HG02642 (cell line): ENCODE data around the gene HIBADH.
"Not testable (repeated sequence)": the region's sequence is repeated elsewhere in the genome, so short reads cannot be mapped to it uniquely, and the experiment has no call there.

Experiments
- ATAC-seq: cut with Tn5 transposase; IDR thresholded peaks from one replicate; pipeline ENCODE4 v1.9.1; 2021; ENCODE audit warnings: mild to moderate bottlenecking; ENCODE audit not compliant: unreplicated experiment, poor library complexity

HIBADH gene

DNA sequence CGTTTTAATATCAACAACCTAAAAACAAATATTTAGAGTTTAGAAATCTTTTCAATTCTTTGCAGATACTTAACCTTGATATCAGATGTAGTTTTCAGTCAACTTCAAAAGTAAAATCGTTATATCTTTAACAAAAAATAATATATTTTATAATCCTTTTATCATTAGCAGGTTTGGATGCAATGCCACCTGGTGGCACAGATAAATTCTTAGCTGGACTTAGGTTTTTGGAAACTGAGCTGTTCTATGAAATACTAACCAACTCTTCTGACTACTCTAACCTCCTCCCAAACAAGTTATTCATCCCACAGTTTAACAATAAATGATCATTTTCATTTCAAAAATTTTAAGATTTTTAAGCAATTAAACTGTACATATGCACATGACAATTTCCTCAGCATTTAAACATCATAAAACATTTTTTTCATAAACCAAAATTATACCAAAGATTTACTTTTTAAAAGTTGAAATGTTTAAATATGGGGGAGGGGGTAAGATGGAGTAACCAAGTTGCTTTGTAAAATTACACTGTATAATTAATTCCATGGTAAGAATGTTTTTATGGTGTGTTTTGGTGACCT, 56.9 kb downstream of the HIBADH start:
- no peak for ATAC-seq

DNA sequence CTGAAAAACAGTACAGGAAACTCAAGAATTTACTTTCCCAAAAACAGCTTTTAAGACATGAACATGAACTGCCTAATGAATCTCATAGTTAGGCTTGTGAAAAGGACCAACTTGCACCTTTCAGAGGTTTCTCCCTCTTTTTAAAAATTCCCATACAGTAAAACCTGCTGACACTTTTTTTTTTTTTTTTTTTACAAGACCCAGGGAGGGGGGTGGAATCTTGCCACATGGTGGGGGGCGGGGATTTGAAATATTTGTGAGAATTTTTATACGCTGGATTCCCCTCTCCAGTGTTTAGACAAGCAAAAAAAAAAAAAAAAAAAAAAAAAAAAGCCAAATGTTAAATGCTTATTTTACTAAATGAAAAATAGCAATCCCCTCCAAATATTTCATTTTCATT, 57.4 kb downstream of the HIBADH start:
- no peak for ATAC-seq

DNA sequence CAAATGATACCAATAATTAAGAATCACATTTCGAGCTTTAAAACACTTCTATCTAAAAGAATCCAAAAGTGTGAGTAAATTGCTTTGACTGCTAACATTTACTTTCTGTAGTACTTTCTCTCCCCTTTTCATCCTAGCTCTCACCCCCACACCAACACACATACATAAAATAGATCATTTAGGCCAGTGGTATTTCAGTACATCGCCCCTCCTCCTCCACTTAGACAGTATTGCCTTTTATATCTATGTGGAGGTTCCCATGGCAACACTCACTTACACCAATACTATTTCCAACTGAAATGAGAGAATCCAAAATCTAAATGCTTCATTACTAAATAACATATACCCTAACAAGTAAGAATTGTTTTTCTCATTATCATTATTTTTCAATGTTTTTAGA, 58.9 kb downstream of the HIBADH start:
- no peak for ATAC-seq

DNA sequence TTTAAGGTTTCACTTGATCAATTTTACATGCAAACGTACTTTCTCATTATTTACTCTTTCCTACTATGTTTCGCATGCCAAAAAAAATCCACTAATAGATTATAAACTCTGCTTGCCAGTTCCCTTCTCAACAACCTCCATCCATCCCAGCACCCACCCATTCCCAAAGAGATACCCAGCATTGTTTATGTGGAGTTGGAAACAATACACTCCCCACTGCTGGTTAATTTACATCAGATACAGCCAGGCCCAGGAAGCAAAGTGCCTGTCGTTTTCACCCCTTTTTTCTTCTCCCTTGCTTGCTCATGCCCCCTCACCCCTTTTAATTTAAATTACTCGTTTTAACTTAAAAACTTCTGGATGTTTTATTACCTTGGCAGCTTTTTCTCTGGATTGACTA, 59.9 kb downstream of the HIBADH start:
- no peak for ATAC-seq

DNA sequence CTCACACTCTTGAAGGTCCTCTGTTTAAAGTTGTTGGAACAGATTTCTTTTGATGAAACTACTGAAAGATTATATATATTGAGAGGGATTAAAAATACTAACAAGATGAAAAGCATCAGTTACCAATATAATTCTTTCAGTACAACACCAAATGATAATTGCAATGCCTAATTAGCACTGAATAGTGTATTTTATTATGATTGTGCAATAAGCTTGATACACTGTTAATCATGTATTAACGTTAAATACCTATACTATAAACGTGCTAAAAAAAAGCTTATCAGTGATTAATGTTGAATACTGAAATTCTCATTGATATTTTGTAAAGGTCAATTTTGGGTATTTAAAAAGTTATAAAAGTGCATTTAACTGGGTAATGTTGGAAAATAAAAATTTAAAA, 61.5 kb downstream of the HIBADH start:
- ATAC-seq, result no peak

DNA sequence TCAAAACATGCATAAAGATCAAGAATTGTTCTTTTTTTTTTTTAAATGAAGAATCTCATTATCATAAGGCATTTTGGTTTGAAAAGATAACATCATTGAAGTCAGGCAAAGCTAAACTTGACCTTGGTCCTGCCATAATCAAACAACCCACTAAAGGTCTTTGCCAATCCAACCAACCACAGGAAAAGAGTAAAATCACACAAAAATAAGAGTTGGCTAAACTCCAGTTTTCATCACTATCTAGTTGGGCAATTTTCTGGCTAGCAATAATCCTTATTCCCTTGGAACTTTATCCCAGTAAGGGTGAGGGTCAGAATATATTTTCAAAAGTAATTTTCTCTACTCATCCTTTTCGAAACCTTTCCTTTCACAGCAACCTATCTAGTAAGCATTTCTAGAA, 62.4 kb downstream of the HIBADH start:
- no peak for ATAC-seq

DNA sequence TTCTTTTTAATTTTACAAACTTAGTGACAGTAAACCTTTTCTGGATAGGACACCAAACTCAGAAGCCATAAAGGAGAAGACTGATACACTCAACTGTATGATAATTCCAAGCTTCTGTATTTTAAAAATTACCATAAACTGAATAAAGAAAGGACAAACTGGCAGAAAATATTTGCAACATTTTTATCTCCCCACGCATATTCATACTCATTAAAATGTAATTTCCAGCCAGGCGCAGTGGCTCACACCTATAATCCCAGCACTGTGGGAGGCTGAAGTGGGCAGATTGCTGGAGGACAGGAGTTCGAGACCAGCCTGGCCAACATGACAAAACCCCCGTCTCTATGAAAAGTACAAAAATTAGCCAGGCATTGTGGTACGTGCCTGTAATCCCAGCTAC, 67.7 kb downstream of the HIBADH start:
- ATAC-seq, result no peak

DNA sequence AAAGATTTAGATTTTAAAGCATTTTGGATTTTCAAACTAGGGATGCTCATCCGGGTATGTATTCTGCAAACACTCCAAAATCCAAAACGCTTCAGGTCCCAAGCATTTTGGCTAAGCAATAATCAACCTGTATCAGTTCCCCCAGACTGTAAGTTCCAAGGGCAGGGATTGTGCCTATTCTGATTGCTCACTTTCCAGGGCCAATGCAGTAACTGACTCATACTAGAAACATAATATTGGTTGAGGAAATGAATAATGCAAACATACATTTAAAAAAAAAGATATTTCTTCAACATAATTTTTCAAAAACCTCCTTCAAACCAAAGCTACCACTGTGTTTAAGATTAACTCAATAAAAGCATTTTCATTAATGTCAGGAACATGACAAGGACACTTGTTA, 69.5 kb downstream of the HIBADH start:
- ATAC-seq, result no peak

DNA sequence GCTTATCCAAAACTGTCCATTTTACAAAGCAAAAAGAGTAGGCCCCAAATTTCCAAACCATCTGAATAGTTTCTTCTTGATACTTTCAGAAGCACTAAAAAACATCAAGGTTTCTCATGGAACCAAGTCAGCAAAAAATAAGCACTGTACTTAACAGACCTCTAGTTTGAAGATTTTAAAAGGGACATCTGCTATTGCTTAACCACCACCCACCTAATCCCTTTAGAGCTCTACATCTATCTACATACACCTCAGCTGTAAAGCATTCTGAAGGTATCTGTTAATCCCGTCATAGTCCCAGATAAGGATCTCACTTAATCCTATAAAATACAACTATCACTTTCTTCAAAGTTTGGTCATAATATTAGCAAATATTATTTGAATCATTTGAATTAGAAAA, 72.3 kb downstream of the HIBADH start:
- ATAC-seq, result no peak

DNA sequence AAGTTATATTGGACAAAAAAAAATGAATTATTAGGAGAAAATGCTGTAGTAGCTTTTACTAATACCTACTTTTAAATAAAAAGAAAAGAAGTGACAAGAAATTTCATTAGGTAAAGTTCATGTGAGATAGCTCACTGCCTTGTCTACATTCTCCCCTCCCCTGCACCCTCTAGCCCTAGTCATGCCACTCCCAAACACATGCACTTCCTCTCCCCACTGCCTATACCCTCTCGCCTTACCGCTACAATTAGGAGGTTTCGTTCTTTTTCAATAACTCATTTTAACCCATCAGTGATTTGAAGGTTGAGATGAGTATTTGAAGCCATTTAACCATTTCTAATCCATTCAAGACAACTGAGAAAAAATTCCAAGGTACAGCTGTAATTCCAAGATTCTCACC, 75.3 kb downstream of the HIBADH start:
- no peak for ATAC-seq

DNA sequence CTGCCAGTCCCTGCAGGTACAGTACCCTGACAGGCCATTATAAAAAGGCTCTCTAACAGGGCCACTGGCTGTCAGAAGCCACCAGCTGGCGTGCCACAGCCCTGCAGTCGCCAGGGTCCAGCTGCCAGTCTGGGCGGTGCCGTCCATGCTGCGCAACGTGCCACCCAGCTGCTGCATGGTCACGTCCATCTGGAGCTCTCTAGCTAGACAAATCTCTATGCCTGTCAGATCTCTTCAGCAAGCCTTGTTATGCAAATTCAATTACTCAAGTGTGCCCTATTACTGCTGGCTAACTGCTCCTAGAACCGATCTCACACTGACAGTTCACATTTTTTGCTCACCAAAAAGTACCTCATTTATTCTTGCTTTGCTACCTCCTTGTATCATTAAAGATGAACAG, 75.9 kb downstream of the HIBADH start:
- peak; percentile 96 for ATAC-seq

DNA sequence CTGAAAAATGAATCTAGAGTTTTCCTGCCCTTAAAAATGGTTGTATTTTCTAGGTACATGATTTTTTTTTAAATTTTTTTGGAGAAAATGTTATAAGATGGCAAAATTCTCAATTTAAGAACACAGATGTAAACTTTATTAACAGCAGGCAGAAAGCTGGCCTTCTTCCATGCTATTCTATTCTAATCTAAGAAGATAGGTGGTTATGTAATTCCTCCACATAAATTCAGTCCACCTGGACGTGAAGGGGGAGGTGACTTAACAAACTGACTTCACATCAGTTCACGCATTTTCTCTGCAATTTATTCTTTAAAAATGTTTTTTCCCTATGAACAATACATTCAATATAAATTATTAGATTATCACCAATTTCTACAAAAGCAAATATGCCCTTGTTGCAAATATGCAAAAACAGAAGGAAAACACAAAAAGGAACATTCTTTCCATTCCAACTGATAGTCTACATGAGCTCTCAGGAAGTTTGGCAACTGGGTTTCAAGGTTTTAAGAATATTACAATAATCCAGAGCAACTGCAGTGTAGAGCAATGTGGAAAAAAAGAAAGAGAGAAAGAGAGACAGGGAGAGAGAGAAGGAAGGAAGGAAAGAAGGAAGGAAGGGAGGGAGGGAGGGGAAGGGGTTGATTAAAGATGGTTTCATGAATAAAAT, 76.8 kb downstream of the HIBADH start:
- ATAC-seq, result no peak

DNA sequence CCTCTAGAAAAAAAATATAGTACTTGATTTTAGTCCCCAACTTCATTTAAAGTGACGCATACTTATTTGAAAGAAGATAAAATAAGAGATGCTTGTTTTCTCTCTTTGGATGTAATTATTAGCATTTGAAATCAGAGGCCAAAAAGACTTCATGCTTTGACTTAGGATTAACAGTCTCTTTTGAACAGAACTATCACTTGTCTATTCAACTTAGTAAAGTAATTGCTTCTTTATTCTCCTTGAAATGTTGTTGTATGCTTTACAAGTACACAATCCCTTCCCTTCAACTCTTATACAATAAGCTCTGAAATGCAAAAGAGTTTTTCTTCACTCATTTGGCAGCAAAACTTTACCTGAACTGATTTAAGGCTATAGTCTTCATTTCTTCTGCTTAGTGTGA, 80.8 kb downstream of the HIBADH start:
- no peak for ATAC-seq

DNA sequence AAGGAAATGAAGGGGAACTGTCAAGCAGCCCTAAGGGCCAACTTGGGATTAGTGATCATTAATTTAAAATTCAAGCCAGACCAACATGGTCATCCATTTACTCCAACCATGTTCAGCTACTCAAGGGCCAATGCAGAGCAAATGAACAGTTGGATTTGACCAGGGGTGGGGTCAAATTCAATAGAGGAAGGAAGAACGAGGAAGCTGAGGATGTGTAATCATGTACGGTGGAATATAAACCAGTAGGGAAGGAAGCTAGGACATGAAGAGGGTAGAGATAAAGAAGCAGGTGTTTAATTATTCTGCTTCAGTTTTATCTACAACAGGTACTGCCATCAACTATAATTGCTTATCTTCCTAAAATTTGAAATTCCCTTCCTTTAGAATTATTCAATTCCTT, 81.6 kb downstream of the HIBADH start:
- ATAC-seq, result no peak

DNA sequence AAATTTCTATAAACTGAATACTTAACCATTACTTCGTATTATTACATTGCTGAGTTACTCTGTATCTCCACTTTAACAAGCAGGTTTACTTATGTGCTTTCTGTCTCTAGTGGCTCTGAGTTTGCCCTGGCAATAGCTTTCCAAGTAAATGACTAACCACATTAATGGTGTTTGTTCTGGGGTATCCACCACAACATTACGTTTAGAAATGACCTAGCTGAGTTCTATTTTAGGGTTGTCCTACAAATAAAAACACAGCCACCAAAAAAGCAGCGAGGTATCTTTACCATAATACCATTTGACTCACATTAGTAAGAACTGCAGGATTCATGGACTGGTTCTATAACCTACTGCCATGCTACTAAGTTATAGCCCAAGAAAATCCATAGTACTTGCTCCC, 83.1 kb downstream of the HIBADH start:
- no peak for ATAC-seq

DNA sequence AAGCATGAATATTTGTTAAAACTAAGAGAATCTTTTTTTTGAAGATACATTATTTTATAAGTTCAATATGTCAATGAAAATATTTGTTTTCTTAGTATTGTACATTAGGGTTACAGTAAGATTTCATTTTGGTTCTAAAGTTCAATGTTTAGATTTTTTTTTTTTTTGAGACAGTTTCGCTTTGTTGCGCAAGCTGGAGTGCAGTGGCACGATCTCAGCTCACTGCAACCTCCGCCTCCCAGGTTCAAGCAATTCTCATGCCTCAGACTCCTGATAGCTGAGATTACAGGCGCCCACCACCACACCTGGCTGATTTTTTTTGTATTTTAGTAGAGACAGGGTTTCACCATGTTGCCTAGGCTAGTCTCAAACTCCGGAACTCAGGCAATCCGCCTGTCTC, 84.5 kb downstream of the HIBADH start:
- ATAC-seq, result not testable (repeated sequence)

DNA sequence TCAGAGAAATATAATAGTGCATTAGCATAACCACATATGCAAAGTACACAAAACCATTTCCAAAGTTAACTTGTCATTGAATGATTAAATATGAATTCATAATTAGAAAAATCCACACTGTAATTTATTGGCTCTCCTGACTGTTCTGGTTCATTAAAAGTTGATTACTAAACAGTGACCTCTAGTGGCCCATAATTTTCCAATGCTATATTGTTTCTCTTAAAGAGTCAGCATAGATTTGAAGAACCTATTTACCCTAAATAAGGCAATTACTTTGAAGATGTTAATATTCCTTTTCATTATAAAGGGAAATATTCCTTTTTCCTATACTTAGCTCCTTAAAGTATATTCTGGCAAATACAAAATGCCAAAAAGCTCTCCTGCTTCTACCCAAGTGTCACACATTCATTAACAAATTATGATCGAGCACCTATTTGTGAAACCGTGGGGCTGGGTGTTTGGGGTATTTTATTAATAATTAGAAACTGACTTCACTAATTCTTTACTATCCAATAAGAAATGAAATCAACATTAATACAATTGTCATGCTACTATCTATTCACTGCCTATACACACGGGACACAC, 86.2 kb downstream of the HIBADH start:
- ATAC-seq, result no peak

DNA sequence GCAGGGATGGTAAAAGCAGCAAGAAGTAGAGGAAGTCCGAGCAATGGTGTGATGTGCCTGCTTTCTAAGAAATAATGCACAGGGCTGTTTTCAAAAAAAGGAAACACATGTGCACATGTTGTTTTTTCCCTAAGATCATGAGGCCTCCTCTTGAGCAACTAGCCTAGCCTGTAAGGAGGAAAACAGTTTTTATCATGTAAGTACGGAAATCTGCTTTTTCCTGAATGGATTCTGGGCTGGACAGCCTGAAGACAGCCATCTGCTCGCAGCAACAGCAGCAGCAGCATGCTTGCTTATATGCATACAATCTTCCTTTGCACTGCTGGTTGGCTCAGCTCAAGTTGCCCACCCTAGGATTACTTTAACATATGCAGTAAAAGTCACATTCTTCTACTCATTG, 87.1 kb downstream of the HIBADH start:
- no peak for ATAC-seq

DNA sequence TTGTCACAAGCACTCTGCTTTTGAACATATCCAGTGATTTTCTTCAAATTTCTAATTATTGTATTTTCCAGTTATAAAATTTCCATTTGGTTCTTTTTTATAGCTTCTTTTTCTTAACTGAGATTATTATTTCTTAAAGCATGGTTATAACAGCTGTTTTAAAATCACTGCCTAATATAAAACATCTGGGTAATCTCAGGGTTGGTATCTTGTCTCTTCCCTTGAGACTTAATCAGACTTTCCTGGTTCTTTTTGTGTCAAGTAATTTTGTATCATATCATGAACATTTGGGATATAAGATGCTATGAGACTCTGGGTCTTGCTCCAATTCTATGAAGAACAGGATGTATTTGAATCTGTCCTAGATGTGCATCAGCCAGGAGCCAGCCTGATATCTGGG, 93.6 kb downstream of the HIBADH start:
- no peak for ATAC-seq

DNA sequence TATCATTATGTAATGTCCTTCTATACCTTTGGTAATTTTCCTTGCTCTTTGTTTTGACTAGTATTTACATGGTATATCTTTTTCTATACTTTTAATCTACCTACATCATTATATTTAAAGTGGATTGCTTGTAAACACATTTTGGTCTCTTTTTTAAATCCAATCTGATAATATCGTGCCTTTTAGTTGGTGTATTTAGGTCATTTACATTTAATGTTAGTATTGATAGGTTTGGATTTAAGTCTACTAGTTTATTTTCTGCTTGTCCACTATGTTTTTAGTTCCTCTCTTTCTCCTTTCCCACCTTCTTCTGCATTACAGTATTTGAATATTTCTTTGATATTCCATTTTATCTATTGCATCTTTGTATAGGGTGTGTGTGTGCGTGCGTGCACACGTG, 95.4 kb downstream of the HIBADH start:
- no peak for ATAC-seq

DNA sequence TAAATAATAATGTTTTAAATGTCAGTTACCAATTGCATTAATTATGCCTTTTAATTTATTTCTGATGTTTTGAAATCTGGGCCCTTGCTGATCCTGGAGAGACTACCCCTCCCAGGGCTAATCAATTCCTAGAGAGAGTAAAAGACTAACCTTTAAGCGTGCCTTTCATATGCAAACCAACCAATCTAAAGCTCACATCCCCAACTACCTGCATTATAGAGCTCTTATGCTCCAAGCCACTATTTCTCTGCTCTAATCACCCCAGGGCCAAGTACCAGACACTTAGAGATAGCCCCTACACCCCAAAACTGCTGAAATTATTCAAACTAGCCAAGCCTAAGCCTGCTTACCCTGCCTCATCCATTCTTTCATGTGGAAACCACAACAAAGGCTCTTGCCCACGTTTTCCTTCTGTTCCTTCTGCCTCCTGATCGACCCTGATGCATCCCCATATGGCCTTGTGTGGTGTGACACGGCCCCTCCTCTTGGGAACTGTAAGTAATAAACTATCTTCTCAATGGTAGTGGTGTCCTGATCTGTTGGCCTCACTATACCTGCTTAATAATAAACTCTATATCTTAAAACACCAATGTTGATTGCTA, 97.7 kb downstream of the HIBADH start:
- ATAC-seq, result no peak

DNA sequence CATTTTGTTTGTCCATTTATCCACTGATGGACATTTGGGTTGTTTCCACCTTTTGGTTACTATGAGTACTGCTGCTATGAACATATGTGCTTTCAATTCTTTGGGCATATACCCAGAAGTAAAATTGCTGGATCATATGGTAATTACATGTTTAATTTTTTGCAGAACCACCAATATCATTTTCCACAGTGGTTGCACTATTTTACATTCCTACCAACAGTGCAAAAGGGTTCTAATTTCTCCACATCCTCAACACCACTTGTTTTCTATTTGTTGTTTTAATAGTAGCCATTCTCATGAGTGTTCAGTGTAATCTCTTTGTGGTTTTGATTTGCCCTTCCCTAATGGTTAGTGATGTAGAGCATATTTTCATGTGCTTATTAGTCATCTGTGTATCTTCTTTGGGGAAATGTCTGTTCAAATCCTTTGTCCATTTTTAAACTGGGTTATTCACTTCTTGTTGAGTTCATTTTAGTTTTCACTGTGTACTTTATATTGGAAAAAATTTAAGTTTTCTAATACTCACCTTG, 101.9 kb downstream of the HIBADH start:
- no peak for ATAC-seq
